ENCODE results near the gene STX1A.

Gene STX1A

DNA sequence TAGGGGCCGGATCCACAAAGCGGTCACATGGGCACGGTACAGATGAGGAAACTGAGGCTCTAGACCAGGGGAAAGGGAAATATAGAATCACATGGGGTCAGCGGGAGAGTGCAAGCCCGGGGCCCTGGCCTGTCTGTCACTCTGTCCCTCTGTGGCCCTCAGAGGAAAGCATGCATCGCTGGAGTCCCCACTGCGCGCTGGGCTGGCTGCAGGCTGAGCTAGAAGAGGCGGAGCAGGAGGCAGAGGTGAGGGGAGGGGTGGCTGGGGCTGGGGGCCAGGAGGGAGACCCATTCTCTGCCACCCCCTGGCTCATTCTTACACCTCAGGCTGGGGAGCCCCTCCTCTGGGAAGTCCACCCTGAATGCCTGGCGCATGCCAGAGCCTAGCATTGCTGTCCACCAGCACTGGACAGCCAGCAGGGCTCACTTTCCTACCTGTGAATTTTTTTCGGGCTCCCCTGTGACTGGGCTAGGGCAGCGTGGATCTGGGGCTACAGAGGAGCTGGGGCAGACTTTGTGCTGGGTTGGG is 49.5 kb downstream of the STX1A start:
- no peaks in the 10 kb centered on the region for H3K9me3 Mint-ChIP-seq
- no peak overlapping the region for H3K27ac Mint-ChIP-seq
- peaks cover 4% of the 10 kb centered on the region for H3K27me3 Mint-ChIP-seq (ENCODE audit: low read depth, poor library complexity)
- H3K4me3 Mint-ChIP-seq, result peak overlapping the region; percentile 64
- TF ChIP-seq, protein P1, sequence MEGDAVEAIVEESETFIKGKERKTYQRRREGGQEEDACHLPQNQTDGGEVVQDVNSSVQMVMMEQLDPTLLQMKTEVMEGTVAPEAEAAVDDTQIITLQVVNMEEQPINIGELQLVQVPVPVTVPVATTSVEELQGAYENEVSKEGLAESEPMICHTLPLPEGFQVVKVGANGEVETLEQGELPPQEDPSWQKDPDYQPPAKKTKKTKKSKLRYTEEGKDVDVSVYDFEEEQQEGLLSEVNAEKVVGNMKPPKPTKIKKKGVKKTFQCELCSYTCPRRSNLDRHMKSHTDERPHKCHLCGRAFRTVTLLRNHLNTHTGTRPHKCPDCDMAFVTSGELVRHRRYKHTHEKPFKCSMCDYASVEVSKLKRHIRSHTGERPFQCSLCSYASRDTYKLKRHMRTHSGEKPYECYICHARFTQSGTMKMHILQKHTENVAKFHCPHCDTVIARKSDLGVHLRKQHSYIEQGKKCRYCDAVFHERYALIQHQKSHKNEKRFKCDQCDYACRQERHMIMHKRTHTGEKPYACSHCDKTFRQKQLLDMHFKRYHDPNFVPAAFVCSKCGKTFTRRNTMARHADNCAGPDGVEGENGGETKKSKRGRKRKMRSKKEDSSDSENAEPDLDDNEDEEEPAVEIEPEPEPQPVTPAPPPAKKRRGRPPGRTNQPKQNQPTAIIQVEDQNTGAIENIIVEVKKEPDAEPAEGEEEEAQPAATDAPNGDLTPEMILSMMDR (IDR thresholded peaks at IDR 0.05), result no peak
- peaks cover 9% of the 10 kb centered on the region for H3K36me3 Mint-ChIP-seq (ENCODE audit: low read depth)
- H3K4me1 Mint-ChIP-seq, result peaks cover 48% of the 10 kb centered on the region
- DNase-seq, result no peak

DNA sequence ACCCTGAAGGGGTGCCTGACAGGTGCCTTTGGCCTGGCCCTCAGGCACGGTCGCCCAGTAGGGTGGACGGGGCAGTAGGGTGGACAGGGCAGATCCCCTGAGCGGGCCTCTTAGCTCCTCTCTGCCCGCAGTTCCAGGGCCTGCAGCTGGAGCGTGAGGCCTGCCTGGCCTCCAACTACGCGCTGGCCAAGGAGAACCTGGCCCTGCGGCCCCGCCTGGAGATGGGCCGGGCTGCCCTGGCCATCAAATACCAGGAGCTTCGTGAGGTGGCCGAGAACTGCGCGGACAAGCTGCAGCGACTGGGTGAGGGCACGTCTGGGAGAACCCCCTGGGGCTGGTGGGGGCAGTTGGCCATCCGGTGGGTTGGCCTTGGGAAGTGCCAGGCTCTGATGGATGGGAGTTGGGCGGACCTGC is 50.2 kb downstream of the STX1A start:
- peaks cover 9% of the 10 kb centered on the region for H3K36me3 Mint-ChIP-seq (ENCODE audit: low read depth)
- peak overlapping the region; percentile 94 for H3K4me3 Mint-ChIP-seq
- peaks cover 52% of the 10 kb centered on the region for H3K4me1 Mint-ChIP-seq
- DNase-seq, result no peak
- TF ChIP-seq, protein P1 (IDR thresholded peaks at IDR 0.05), result no peak
- H3K27ac Mint-ChIP-seq, result no peak overlapping the region
- no peaks in the 10 kb centered on the region for H3K9me3 Mint-ChIP-seq
- H3K27me3 Mint-ChIP-seq (ENCODE audit: low read depth, poor library complexity), result peaks cover 4% of the 10 kb centered on the region

DNA sequence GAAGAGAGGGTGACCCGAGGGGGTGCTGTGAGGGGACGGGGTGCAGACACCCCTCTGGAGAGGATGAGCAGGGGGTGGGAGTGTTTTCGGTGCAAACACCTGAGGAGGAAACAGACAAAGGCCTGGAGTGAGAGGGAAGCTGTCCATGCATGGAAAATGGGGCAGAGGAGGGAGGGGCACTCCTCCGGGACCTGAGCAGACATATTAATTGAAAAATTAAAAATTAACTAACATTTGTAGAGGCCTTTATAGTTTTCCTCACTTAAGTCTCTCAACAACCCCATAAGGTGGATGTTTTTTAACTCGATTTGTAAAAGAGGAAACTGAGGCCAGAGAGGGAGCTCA is 50.6 kb downstream of the STX1A start:
- peaks cover 55% of the 10 kb centered on the region for H3K4me1 Mint-ChIP-seq
- H3K36me3 Mint-ChIP-seq (ENCODE audit: low read depth), result peaks cover 9% of the 10 kb centered on the region
- H3K9me3 Mint-ChIP-seq, result no peaks in the 10 kb centered on the region
- H3K27me3 Mint-ChIP-seq (ENCODE audit: low read depth, poor library complexity), result peaks cover 4% of the 10 kb centered on the region
- DNase-seq, result no peak
- TF ChIP-seq, protein P1 (IDR thresholded peaks at IDR 0.05), result no peak
- no peak overlapping the region for H3K27ac Mint-ChIP-seq
- H3K4me3 Mint-ChIP-seq, result peak overlapping the region; percentile 94

DNA sequence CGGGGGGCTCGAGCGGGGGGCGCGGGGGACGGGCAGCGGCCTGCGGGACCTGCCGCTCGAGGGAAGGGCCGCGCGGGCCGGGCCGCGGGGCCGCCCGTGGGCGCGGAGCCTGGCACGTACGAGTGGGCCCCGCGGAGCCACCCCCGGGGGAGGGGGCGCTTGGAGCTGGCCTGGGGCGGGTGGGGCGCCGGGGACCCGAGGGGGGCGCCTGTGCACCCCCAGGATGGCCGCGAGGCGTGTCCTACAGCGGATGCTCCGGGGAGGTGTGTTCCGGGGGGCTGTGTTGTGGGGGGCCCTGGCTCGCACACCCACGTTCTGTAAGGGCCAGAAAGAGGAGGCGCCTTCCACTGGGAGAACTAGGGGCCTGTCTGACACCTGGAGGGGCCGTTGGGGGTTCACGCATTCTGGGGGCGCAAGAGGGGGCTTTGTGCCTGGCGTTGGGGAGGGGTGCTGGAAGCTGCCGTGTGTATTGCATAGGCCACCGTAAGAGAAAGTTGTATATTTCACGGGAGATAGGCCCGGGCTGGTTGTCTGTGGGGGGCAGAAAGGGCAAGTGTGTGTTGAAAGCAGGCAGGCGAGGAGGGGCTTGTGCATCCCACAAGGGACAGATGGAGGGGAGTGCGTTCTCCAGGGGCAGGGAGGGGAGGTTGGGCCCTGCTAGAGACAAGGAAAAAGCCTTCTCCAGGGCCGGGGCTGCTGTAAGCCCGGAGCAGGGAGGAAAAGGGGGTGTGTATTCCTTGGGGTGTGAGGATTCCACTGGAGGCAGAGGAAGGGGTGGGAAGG is 51.2 kb downstream of the STX1A start:
- Mint-ChIP-seq H3K9me3 (peaks cover 2% of the 10 kb centered on the region), H3K36me3 (ENCODE audit: low read depth) (peaks cover 9% of the 10 kb centered on the region), H3K27me3 (ENCODE audit: low read depth, poor library complexity) (peaks cover 6% of the 10 kb centered on the region), H3K4me1 (peaks cover 50% of the 10 kb centered on the region), H3K27ac (no peak overlapping the region), H3K4me3 (peak overlapping the region; percentile 94)
- no peak for DNase-seq
- TF ChIP-seq, protein P1 (IDR thresholded peaks at IDR 0.05), result no peak

DNA sequence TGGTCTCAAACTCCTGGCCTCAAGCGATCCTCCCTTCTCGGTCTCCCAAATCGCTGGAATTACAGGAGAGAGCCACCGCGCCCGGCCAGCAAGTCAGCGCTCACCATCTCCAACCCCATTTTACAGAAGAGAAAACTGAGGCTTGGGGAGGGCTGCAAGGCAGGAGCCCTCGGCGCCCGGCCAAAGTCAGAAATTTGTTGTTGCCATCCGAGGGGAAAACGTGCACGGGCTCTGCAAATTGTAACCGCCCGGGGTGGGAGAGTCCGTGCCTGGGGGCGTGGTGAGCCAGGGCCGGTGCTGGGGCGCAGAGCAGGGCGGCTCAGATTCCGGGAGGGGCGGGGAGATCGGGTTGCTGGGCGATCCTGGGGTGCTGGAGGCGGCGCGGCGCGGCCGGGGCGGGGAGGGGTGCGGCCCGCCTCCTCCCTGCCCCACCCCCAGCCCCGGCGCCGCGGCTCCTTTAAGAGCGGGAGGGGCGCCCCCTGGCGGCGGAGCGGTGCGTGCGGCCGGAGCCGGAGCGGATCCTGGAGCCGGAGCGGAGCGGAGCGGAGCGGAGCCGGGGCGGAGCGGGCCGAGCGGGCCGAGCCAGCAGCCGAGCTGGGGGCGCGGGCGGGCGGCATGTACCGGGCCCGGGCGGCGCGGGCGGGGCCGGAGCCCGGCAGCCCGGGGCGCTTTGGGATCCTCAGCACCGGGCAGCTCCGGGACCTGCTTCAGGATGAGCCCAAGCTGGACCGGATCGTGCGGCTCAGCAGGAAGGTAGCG is 51.9 kb downstream of the STX1A start, which contains the start of gene VPS37D:
TSS of gene VPS37D (plus strand) at position 488 of the 759 bp plus-strand sequence. CDS start at position 616, 128 bp downstream.
- peak; percentile 98 for DNase-seq
- Mint-ChIP-seq H3K27ac (no peak within 1 kb of the TSS), H3K27me3 (ENCODE audit: low read depth, poor library complexity) (peaks cover 13% of the 10 kb centered on the region), H3K36me3 (ENCODE audit: low read depth) (peaks cover 9% of the 10 kb centered on the region), H3K4me3 (peak within 1 kb of the TSS; percentile 94), H3K4me1 (peaks cover 48% of the 10 kb centered on the region), H3K9me3 (peaks cover 9% of the 10 kb centered on the region)
- TF ChIP-seq, protein P1 (IDR thresholded peaks at IDR 0.05), result peak; percentile 45

Data from nephron progenitor cell (in vitro differentiated cells).